Liver (tissue), 9 donors: ENCODE data around the gene NFATC4. TPM values are rescaled to one million over a fixed set of nuclear protein-coding genes. Genes with fewer than 3 reads are reported as not detected.
"Not testable (repeated sequence)": the region's sequence is repeated elsewhere in the genome, so short reads cannot be mapped to it uniquely, and the experiment has no call there.

Source experiments
- DNase-seq: peaks from one replicate; pipeline ENCODE4 v3.0.0-alpha.2; 2017; ENCODE audit warnings: low spot score
- H3K27ac ChIP-seq, 2 donors: one replicate each; pipeline ENCODE4 v1.7.0; 2013; ENCODE audit warnings: inconsistent platforms in 2 of 2, low read length in 2 of 2, control low read depth in 1 of 2, low read depth in 1 of 2, mild to moderate bottlenecking in 1 of 2
- H3K27me3 ChIP-seq, 4 donors: one replicate each; pipeline versions ENCODE4 v1.6.1 to v1.7.0; 2013; ENCODE audit warnings: low read length in 3 of 4, inconsistent platforms in 1 of 4, mild to moderate bottlenecking in 1 of 4, moderate library complexity in 1 of 4; ENCODE audit not compliant: control insufficient read depth in 4 of 4, insufficient read depth in 4 of 4
- H3K36me3 ChIP-seq, 4 donors: one replicate each; pipeline versions ENCODE4 v1.6.1 to v1.7.0; 2013; ENCODE audit warnings: low read length in 3 of 4, mild to moderate bottlenecking in 3 of 4, low read depth in 1 of 4, moderate library complexity in 1 of 4; ENCODE audit not compliant: control insufficient read depth in 4 of 4, insufficient read depth in 3 of 4
- H3K4me1 ChIP-seq, 4 donors: one replicate each; pipeline versions ENCODE4 v1.6.1 to v1.7.0; 2013; ENCODE audit warnings: low read length in 3 of 4, mild to moderate bottlenecking in 3 of 4, moderate library complexity in 1 of 4; ENCODE audit not compliant: control insufficient read depth in 4 of 4, insufficient read depth in 4 of 4
- H3K4me3 ChIP-seq, 3 donors: one replicate each; pipeline versions ENCODE4 v1.6.1 to v1.7.0; 2013; ENCODE audit warnings: low read length in 3 of 3, control low read depth in 1 of 3, low read depth in 1 of 3, mild to moderate bottlenecking in 1 of 3
- H3K9ac ChIP-seq, 2 donors: one replicate each; pipeline ENCODE4 v1.7.0; 2013; ENCODE audit warnings: low read length in 2 of 2, mild to moderate bottlenecking in 2 of 2, moderate library complexity in 2 of 2, control low read depth in 1 of 2, low read depth in 1 of 2
- H3K9me3 ChIP-seq, 4 donors: one replicate each; pipeline versions ENCODE4 v1.6.1 to v1.7.0; 2013; ENCODE audit warnings: low read length in 3 of 4; ENCODE audit not compliant: control insufficient read depth in 4 of 4
- ATF3 ChIP-seq: IDR thresholded peaks from 2 replicates; pipeline ENCODE4 v1.6.1; 2016; ENCODE audit warnings: antibody characterized with exemption
- CTCF ChIP-seq: fragments of 150-350 bp; IDR thresholded peaks from 2 replicates; pipeline ENCODE4 v1.5.1; 2017; ENCODE audit warnings: improper control_type of control experiment, low read depth, low read length; ENCODE audit not compliant: missing input control
- EGR1 ChIP-seq, 2 donors: IDR thresholded peaks; 2 replicates each; pipeline ENCODE4 v1.6.1; 2016 to 2018; ENCODE audit warnings: antibody characterized with exemption in 2 of 2, low read depth in 2 of 2
- FOXA1 ChIP-seq: IDR thresholded peaks from 2 replicates; pipeline ENCODE4 v1.6.1; 2016; ENCODE audit warnings: antibody characterized with exemption
- GABPA ChIP-seq, 2 donors: IDR thresholded peaks in 1 of 2; conservative IDR thresholded peaks in 1 of 2; 2 replicates each; pipeline ENCODE4 v1.6.1; 2016; ENCODE audit warnings: antibody characterized with exemption in 2 of 2, mild to moderate bottlenecking in 1 of 2, moderate library complexity in 1 of 2
- HNF4A ChIP-seq, 2 donors: conservative IDR thresholded peaks; 2 replicates each; pipeline ENCODE4 v1.6.1; 2016; ENCODE audit warnings: antibody characterized with exemption in 2 of 2, mild to moderate bottlenecking in 2 of 2
- HNF4G ChIP-seq: IDR thresholded peaks from 2 replicates; pipeline ENCODE4 v1.6.1; 2016; ENCODE audit warnings: antibody characterized with exemption
- MAX ChIP-seq: IDR thresholded peaks from 2 replicates; pipeline ENCODE4 v1.6.1; 2016; ENCODE audit warnings: antibody characterized with exemption
- NR2F2 ChIP-seq: IDR thresholded peaks from 2 replicates; pipeline ENCODE4 v1.6.1; 2016; ENCODE audit warnings: antibody characterized with exemption
- RAD21 ChIP-seq, 2 donors: IDR thresholded peaks; 2 replicates each; pipeline ENCODE4 v1.6.1; 2016; ENCODE audit warnings: antibody characterized with exemption in 2 of 2, mild to moderate bottlenecking in 2 of 2
- REST ChIP-seq: IDR thresholded peaks from 2 replicates; pipeline ENCODE4 v1.6.1; 2016; ENCODE audit warnings: antibody characterized with exemption, mild to moderate bottlenecking
- SP1 ChIP-seq: IDR thresholded peaks from 2 replicates; pipeline ENCODE4 v1.6.1; 2018; ENCODE audit warnings: antibody characterized with exemption, mild to moderate bottlenecking
- TAF1 ChIP-seq: conservative IDR thresholded peaks from 2 replicates; pipeline ENCODE4 v1.6.1; 2016; ENCODE audit warnings: antibody characterized with exemption, mild to moderate bottlenecking
- YY1 ChIP-seq: IDR thresholded peaks from 2 replicates; pipeline ENCODE4 v1.6.1; 2016; ENCODE audit warnings: antibody characterized with exemption, mild to moderate bottlenecking
- WGBS: extraction: QIAGEN DNeasy Blood & Tissue Kit; methylation state at CpG from one replicate; pipeline ENCODE4 v1.1.7; 2013; 5-methylcytosine and 5-hydroxymethylcytosine counted together
- polyA plus RNA-seq, 2 donors: library from polyadenylated mRNA; stranded (reverse) in 1 of 2; unstranded in 1 of 2; fragments of 200-250 nt in 1 of 2; fragments of >200 nt in 1 of 2; fragmentation: Nextera tagmentation in 1 of 2; extraction: Ambion mirVana in 1 of 2; gene quantifications; one replicate each; pipeline versions ENCODE4 v1.2.1 to v1.2.3, GENCODE V29; 2013 to 2015
- total RNA-seq, 2 donors: library from RNA; depleted of rRNA; stranded (reverse); fragments of >200 nt; gene quantifications; one replicate each; pipeline ENCODE4 v1.2.3, GENCODE V29; 2014
- donor health status: healthy.
- donor health status: healthy.
- donor health status: healthy.
- donor health status: healthy.
- donor health status: healthy.

NFATC4 gene
- total and polyA plus RNA-seq, 4 donors, result 1.0 to 3.6 (median 1.8) TPM

GRCh38 chr14:24387579-24387978 is 19.6 kb downstream of the NFATC4 start:
- H3K4me1 ChIP-seq, result peaks cover 2 to 14% (median 10%) of the 10 kb centered on the region in 4 donors
- not testable (repeated sequence) for H3K27ac ChIP-seq, H3K4me3 ChIP-seq, H3K27me3 ChIP-seq, H3K9ac ChIP-seq, H3K36me3 ChIP-seq, H3K9me3 ChIP-seq, DNase-seq
- WGBS, result 90% methylated on average over 5 of the region's 5 CpGs

- Histone ChIP-seq H3K4me3 (no peak overlapping the region), H3K4me1 (peaks cover 2 to 16% (median 10%) of the 10 kb centered on the region in 4 donors), H3K27ac (no peak overlapping the region), H3K9ac (no peak overlapping the region), H3K36me3 (no peaks in the 10 kb centered on the region), H3K27me3 (no peaks in the 10 kb centered on the region), H3K9me3 (no peaks in the 10 kb centered on the region)
- 71% methylated on average over 2 of the region's 2 CpGs for WGBS
- TF ChIP-seq GABPA (IDR thresholded peaks at IDR 0.05 in 1 of 2, conservative IDR thresholded peaks at IDR 0.05 in 1 of 2) (no peak), FOXA1 (no peak)
- DNase-seq, result no peak
These were observed 20.6 kb downstream of the NFATC4 start for GRCh38 chr14:24388474-24389179.

- Histone ChIP-seq H3K4me3 (no peak overlapping the region), H3K9ac (no peak overlapping the region), H3K36me3 (no peaks in the 10 kb centered on the region), H3K27ac (no peak overlapping the region), H3K4me1 (peaks cover 2 to 16% (median 10%) of the 10 kb centered on the region in 4 donors), H3K9me3 (no peaks in the 10 kb centered on the region), H3K27me3 (no peaks in the 10 kb centered on the region)
- TF ChIP-seq RAD21 (IDR thresholded peaks at IDR 0.05) (no peak), NR2F2 (peak; percentile 54)
- DNase-seq, result no peak
- 72% methylated on average over 11 of the region's 11 CpGs for WGBS
These were observed 21.4 kb downstream of the NFATC4 start for GRCh38 chr14:24389226-24389848.

- no peak overlapping the region for H3K27ac ChIP-seq
- no peaks in the 10 kb centered on the region for H3K36me3 ChIP-seq
- H3K27me3 ChIP-seq, result no peaks in the 10 kb centered on the region
- 64% methylated on average over 6 of the region's 6 CpGs for WGBS
- H3K4me3 ChIP-seq, result no peak overlapping the region
- no peak overlapping the region for H3K9ac ChIP-seq
- H3K4me1 ChIP-seq, result peaks cover 2 to 16% (median 10%) of the 10 kb centered on the region in 4 donors
- no peak for DNase-seq
- H3K9me3 ChIP-seq, result no peaks in the 10 kb centered on the region
- no peak for TF ChIP-seq MAX
- TF ChIP-seq EGR1 (IDR thresholded peaks at IDR 0.05; ENCODE audit: low read depth in 2 of 2), result no peak
- no peak for TF ChIP-seq SP1
- no peak for TF ChIP-seq HNF4A (conservative IDR thresholded peaks at IDR 0.05)
- no peak for TF ChIP-seq REST
- TF ChIP-seq TAF1, result no peak
- TF ChIP-seq YY1, result no peak
- no peak for TF ChIP-seq HNF4G
- TF ChIP-seq GABPA (IDR thresholded peaks at IDR 0.05 in 1 of 2, conservative IDR thresholded peaks at IDR 0.05 in 1 of 2), result no peak
- no peak for TF ChIP-seq ATF3
- TF ChIP-seq NR2F2, result no peak
- TF ChIP-seq CTCF, result no peak
These were observed 22.9 kb downstream of the NFATC4 start for GRCh38 chr14:24390701-24391468.
